HPDE6-E6E7 (cell line): Measurements from ENCODE around the gene ONECUT3.
A peak's percentile ranks its signal among the peaks of the same experiment; 100 is the strongest.

Source experiments
- DNase-seq: peaks from one replicate; pipeline ENCODE4 v3.0.0; 2011; ENCODE audit warnings: missing footprints; ENCODE audit errors: extremely low spot score

The ONECUT3 gene

GRCh38 chr19:1739960-1740629, 13.2 kb upstream of the ONECUT3 start:
- DNase-seq = no peak

DNA sequence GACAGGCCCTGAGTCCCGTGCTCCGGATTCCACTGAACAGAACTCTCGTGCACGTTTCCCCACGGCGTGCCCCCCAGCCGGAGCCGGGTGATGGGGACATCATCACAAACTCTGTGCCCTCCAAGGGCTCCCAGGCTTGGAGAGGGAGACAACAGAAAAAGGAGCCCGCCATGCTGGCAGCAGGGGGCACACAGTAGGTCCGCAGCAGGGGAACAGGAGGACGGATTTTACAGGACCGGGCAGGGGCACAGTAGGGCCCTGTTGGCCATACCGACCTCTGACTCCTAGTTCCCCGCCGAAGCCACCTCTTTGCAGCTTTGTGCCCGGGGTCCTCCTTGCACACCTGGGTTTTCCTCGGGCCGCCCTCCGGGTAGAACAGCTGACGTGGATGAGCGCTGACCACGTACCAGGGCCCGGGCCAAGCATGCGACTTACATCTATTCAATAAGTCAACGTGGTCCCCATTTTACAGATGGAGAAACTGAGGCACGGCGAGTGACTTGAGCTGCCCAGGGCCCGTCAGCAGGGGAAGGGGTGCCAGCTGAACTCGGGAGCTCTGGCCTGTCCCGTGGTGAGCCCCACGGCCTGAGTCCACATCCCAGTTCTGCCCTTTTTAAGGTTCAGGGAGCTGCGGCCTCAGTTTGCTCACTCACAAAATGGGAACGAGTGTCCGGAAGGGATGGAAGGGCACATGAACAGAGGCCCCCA, 10.2 kb upstream of the ONECUT3 start:
- no peak for DNase-seq

DNA sequence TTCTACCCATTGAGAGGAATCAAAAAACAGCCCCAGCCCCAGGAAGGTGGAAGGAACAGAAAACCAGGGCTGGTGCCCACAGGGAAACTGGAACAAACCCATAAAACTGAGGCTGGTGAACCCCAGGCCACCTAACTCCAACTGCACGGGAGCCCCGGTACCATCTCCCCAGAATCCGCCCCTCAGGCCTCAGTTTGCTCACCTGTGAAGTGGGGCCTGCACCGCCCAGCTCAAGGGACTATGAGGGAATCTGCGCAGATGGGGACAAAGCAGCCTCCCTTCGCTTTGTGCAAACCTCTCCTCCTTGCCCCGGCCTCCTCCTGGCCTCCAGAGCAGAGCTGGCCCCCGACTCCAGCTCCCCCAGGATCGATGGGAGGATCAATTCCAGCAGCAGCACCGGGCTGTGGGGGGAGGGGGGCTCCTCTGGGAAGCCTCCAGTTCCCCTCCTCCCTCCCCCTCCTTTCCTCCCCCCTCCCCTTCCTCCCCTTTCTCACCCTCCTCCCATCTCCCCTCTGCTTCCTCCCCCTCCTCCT, 9.1 kb upstream of the ONECUT3 start:
- DNase-seq = no peak

GRCh38 chr19:1744822-1745563, 8.3 kb upstream of the ONECUT3 start:
- DNase-seq = no peak

GRCh38 chr19:1745589-1746031, 7.7 kb upstream of the ONECUT3 start:
- no peak for DNase-seq

DNA sequence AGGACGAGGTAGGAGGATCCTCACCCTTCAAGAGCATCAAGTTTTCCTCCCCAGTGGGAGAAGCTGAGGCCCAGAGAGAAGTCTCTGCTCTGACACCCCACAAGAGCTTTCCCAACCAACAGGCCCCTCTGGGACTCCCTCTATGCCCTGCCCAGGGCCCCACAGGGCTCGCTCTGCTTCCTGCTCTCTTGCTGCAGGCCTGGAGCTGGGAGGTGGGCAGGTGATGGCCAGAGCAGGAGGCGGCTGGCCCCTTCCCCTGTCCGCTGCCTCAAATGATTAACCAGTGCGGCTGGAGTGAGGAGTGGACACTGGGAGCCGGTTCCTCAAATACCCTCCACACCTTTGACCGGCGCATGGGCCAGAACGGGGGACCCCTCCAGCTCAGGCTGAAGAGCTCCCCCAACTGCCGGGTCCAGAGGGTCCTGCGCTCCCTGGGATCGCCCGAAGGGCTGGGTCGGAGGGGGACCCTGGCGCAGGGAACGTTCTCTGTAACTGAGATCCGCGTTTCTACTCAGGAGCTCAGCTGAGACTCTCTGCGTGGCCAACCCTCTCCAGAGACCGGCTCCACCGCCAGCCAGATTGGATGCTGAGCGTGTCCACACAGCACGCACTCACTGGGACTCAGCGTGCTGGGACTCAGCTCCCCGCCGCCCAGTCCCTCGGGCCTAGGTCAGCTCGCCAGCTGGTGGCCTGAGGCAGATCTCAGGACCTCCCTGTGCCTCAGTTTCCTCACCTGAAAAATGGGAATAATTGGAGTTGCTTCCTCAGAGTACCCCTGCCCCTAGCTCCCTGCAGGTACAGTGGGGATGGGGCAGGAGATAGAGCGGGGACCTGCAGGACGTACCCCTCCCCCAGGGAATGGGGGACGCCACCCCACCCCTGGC, 6.7 kb upstream of the ONECUT3 start:
- peak; percentile 73 for DNase-seq

DNA sequence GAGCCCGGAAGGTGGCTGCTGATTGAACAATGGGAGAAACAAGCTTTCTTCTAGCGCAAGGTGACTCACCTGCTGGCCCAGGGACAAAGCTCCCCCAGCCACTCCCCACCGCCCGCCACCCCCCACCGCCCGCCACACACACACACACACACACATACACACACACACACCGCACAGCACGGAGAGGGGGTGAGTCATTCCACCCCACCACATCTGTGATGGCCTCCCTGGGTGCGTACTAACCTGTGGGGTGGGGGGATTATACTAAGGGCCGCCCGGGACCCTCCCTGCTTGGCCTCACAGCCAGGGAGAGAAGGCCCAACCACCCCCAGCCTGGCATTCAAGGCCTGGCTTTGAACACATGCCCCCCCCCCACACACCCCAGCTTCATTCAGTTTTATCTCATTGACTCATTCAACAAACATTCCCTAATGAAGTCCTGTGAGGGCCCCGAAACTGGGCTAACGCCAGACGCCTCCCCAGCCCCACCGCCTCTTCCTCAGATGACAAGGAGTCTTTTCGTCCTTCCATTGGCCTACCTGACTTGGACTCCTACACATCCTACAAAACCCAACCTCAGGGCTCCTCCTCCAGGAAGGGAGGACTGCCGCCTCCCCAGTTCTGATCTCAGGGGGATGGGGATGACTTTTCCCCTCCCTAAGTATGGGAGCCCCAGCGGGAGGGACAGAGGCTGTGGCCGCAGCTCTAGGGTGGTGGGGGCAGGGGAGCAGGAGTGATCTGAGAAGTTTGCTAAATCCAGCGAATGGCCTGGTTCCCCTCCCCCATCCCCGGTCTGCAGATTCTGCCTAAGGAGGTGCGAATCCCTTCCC, 5.8 kb upstream of the ONECUT3 start:
- peak; percentile 95 for DNase-seq

DNA sequence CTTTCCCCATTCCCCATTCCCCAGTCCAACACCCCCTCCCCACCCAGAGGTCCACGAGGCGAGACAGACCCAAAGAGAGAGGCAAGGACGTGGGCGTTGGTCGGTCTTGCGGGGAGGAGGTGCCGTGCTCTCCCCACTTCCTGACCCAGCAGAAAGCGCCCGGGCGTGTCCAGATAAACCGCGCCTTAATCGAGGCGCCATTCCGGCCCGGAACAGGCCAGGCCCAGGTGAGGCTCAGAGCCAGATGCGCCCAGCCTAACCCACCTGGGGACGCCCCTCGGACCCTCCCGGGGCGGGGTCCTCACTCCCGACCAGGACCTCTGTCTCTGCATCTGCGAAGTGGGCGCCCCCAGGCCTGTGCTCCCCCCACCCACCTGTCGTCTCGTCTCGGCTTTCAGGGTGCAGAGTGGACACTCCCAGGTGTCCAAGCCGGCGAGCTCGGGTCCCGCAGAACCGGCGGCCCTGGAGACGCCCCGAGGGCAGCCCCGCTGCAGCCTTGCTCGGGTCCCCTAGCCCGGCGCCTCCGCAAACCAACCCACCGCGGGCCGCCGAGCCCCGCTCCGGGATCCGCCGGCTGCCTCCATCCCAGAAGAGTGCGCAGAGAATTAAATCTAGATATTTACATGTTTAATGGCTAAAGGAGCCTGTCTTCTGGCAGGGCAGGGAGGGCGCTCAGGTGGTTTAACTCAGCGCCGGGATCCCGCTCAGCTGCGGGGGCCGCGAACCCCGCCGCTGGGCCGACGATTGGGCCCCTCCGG, 5.0 kb upstream of the ONECUT3 start:
- peak; percentile 50 for DNase-seq

DNA sequence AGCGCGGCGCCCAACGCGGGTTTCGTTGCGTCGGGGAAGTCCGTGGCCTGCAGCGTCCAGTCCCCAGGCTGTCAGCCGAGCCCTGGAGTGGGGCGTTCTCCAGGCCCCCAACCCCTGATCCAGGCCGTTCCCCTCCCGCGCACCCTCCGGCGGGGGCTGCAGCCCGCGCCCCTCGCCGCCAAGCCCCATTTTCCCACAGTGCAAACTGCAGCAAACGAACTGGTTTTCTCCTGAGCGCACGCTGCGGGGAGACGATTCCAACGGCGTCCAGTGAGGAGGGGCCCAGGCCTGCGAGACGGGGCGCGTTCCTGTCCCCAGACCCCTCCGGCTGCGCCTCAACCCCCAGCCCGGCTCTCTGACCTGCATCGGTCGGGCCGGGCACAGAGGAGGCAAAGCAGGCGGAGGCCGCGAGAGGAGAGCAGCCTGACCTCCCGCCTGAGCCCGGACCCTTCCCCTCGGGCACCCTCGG, 4.4 kb upstream of the ONECUT3 start:
- no peak for DNase-seq

- DNase-seq = no peak
These were observed 3.6 kb upstream of the ONECUT3 start for GRCh38 chr19:1749373-1750342.

DNA sequence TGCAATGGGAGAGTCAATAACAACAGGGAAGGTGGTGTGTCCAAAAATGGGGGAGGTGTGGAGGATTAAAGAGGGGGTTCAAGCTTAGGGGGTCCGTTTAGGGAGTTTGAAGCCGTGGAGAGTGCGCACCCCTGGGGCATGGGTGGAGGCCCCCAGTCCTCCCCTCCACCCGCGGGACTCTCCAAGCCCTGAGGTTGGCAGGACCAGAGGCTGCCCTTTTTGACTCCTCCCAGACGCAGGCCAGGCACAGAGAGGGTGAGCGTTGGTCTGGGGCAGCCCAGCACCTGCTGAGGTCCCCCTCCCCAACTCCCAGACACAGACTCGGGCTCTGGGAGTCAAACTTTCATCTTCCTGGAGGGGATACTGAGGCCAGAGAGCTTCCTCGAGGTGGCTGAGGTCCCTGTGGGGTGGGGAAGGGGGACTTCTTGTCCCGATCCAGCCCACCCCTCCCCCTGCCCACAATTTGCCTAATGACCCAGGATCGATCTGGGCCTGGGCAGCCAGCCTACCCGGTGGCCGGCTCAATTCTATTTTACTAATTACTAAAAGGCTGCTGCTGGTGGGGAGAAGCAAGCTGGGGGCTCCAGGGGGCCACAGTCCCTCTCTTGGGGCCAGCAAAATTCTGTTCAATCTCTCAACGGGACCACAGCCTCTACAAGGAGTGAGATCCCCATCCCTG, 2.8 kb upstream of the ONECUT3 start:
- no peak for DNase-seq

GRCh38 chr19:1751367-1752008, 1.8 kb upstream of the ONECUT3 start:
- DNase-seq = no peak

- no peak for DNase-seq
These were observed 1.1 kb upstream of the ONECUT3 start for GRCh38 chr19:1752009-1752756.

DNA sequence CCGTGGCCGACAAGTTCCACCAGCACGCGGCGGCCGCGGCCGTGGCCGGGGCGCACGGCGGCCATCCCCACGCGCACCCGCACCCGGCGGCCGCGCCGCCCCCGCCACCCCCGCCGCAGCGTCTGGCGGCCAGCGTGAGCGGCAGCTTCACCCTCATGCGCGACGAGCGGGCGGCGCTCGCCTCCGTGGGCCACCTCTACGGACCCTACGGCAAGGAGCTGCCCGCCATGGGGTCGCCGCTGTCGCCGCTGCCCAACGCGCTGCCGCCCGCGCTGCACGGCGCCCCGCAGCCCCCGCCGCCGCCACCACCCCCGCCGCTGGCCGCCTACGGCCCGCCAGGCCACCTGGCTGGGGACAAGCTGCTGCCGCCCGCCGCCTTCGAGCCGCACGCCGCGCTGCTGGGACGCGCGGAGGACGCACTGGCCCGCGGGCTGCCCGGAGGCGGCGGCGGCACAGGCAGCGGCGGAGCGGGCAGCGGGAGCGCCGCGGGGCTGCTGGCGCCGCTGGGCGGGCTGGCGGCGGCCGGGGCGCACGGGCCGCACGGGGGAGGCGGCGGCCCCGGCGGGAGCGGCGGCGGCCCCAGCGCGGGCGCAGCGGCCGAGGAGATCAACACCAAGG, 821 bp downstream of the ONECUT3 start:
- DNase-seq = no peak

DNA sequence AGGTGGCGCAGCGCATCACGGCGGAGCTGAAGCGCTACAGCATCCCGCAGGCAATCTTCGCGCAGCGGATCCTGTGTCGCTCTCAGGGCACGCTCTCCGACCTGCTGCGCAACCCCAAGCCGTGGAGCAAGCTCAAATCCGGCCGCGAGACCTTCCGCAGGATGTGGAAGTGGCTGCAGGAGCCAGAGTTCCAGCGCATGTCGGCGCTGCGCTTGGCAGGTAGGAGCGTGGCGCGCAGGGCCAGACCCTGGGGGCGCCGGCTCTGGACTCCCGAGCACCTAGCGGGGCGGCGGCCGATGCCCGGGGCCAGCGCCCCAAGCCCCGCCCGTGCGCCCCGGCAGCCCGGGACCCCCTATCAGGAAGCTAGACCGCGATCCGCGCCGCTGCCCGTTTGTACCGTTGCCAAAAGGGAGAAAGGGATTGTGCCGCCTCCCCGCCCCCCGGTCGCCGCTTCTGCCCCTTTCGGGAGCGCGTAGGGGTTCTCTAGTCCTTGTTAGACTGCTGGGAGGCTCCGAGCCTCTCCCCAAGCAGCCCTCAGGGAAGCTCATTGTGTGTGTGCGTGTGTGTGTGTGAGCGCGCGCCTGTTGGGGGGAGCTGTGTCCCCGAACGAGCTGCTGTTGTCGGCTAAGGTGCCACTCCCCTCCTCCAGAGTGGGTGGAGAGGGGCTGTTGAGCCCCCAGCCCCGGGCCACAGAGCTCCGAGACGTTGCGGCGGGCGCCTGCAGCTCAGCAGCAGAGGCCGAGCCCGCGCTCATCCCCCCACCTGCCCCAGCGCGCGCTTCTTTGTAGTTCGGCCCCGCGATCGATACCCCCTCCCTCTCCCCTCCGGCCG, 1.5 kb downstream of the ONECUT3 start:
- no peak for DNase-seq
